ENCODE measurements around the gene ATRAID.

The ATRAID gene

GRCh38 chr2:27214941-27215340, 3.1 kb downstream of the ATRAID start:
- Histone ChIP-seq H3K9ac (ENCODE audit: low read length) (no peak overlapping the region), H3K4me3 (ENCODE audit: low read length) (no peak overlapping the region), H3K27me3 (ENCODE audit: control insufficient read depth, insufficient read depth, low read length) (no peaks in the 10 kb centered on the region), H3K9me3 (ENCODE audit: control insufficient read depth, low read depth, low read length) (no peaks in the 10 kb centered on the region), H3K36me3 (ENCODE audit: control insufficient read depth, low read depth, low read length) (peaks cover 20% of the 10 kb centered on the region), H3K27ac (ENCODE audit: low read length) (no peak overlapping the region), H3K4me1 (ENCODE audit: control insufficient read depth, low read depth, low read length) (peaks cover 21% of the 10 kb centered on the region)

GRCh38 chr2:27216416-27217137, 4.7 kb downstream of the ATRAID start:
- no peaks in the 10 kb centered on the region for H3K27me3 ChIP-seq (ENCODE audit: control insufficient read depth, insufficient read depth, low read length)
- no peaks in the 10 kb centered on the region for H3K9me3 ChIP-seq (ENCODE audit: control insufficient read depth, low read depth, low read length)
- H3K4me1 ChIP-seq (ENCODE audit: control insufficient read depth, low read depth, low read length), result peaks cover 21% of the 10 kb centered on the region
- H3K4me3 ChIP-seq (ENCODE audit: low read length), result peak overlapping the region; percentile 90
- H3K9ac ChIP-seq (ENCODE audit: low read length), result peak overlapping the region; percentile 99
- H3K36me3 ChIP-seq (ENCODE audit: control insufficient read depth, low read depth, low read length), result peaks cover 31% of the 10 kb centered on the region
- H3K27ac ChIP-seq (ENCODE audit: low read length), result peak overlapping the region; percentile 96

GRCh38 chr2:27217173-27218121, 5.6 kb downstream of the ATRAID start, which contains the start of gene CAD:
CAD (plus strand) TSS chr2:27217369; CDS start chr2:27217552, 183 bp downstream.
- Histone ChIP-seq H3K9ac (ENCODE audit: low read length) (peak within 1 kb of the TSS; percentile 99), H3K27ac (ENCODE audit: low read length) (peak within 1 kb of the TSS; percentile 96), H3K4me3 (ENCODE audit: low read length) (peak within 1 kb of the TSS; percentile 90), H3K27me3 (ENCODE audit: control insufficient read depth, insufficient read depth, low read length) (no peaks in the 10 kb centered on the region), H3K36me3 (ENCODE audit: control insufficient read depth, low read depth, low read length) (peaks cover 40% of the 10 kb centered on the region), H3K4me1 (ENCODE audit: control insufficient read depth, low read depth, low read length) (peaks cover 21% of the 10 kb centered on the region), H3K9me3 (ENCODE audit: control insufficient read depth, low read depth, low read length) (no peaks in the 10 kb centered on the region)

- peaks cover 52% of the 10 kb centered on the region for H3K36me3 ChIP-seq (ENCODE audit: control insufficient read depth, low read depth, low read length)
- peak overlapping the region; percentile 90 for H3K4me3 ChIP-seq (ENCODE audit: low read length)
- H3K27ac ChIP-seq (ENCODE audit: low read length), result no peak overlapping the region
Measured at GRCh38 chr2:27218614-27219013, 6.8 kb downstream of the ATRAID start.

GRCh38 chr2:27219091-27219490, 7.2 kb downstream of the ATRAID start:
- H3K27me3 ChIP-seq (ENCODE audit: control insufficient read depth, insufficient read depth, low read length), result no peaks in the 10 kb centered on the region
- H3K27ac ChIP-seq (ENCODE audit: low read length), result no peak overlapping the region
- peaks cover 56% of the 10 kb centered on the region for H3K36me3 ChIP-seq (ENCODE audit: control insufficient read depth, low read depth, low read length)
- H3K9ac ChIP-seq (ENCODE audit: low read length), result peak overlapping the region; percentile 99
- peaks cover 13% of the 10 kb centered on the region for H3K4me1 ChIP-seq (ENCODE audit: control insufficient read depth, low read depth, low read length)
- no peaks in the 10 kb centered on the region for H3K9me3 ChIP-seq (ENCODE audit: control insufficient read depth, low read depth, low read length)
- H3K4me3 ChIP-seq (ENCODE audit: low read length), result no peak overlapping the region

More at GRCh38 chr2:27218614-27219013, 6.8 kb downstream of the ATRAID start:
- peaks cover 13% of the 10 kb centered on the region for H3K4me1 ChIP-seq (ENCODE audit: control insufficient read depth, low read depth, low read length)
- H3K9me3 ChIP-seq (ENCODE audit: control insufficient read depth, low read depth, low read length), result no peaks in the 10 kb centered on the region
- H3K27me3 ChIP-seq (ENCODE audit: control insufficient read depth, insufficient read depth, low read length), result no peaks in the 10 kb centered on the region
- H3K9ac ChIP-seq (ENCODE audit: low read length), result peak overlapping the region; percentile 99

GRCh38 chr2:27220091-27220490, 8.2 kb downstream of the ATRAID start:
- Histone ChIP-seq H3K27me3 (ENCODE audit: control insufficient read depth, insufficient read depth, low read length) (no peaks in the 10 kb centered on the region), H3K9ac (ENCODE audit: low read length) (no peak overlapping the region), H3K27ac (ENCODE audit: low read length) (no peak overlapping the region), H3K9me3 (ENCODE audit: control insufficient read depth, low read depth, low read length) (no peaks in the 10 kb centered on the region), H3K4me1 (ENCODE audit: control insufficient read depth, low read depth, low read length) (peaks cover 13% of the 10 kb centered on the region), H3K4me3 (ENCODE audit: low read length) (no peak overlapping the region), H3K36me3 (ENCODE audit: control insufficient read depth, low read depth, low read length) (peaks cover 66% of the 10 kb centered on the region)

- Histone ChIP-seq H3K27me3 (ENCODE audit: control insufficient read depth, insufficient read depth, low read length) (no peaks in the 10 kb centered on the region), H3K9ac (ENCODE audit: low read length) (no peak overlapping the region), H3K9me3 (ENCODE audit: control insufficient read depth, low read depth, low read length) (no peaks in the 10 kb centered on the region), H3K4me3 (ENCODE audit: low read length) (no peak overlapping the region), H3K4me1 (ENCODE audit: control insufficient read depth, low read depth, low read length) (peaks cover 13% of the 10 kb centered on the region), H3K36me3 (ENCODE audit: control insufficient read depth, low read depth, low read length) (peaks cover 72% of the 10 kb centered on the region), H3K27ac (ENCODE audit: low read length) (no peak overlapping the region)
Measured at GRCh38 chr2:27221166-27221565, 9.3 kb downstream of the ATRAID start.

GRCh38 chr2:27222407-27222806, 10.6 kb downstream of the ATRAID start:
- H3K9ac ChIP-seq (ENCODE audit: low read length), result no peak overlapping the region
- peaks cover 7% of the 10 kb centered on the region for H3K4me1 ChIP-seq (ENCODE audit: control insufficient read depth, low read depth, low read length)
- no peaks in the 10 kb centered on the region for H3K9me3 ChIP-seq (ENCODE audit: control insufficient read depth, low read depth, low read length)
- H3K27ac ChIP-seq (ENCODE audit: low read length), result no peak overlapping the region
- no peaks in the 10 kb centered on the region for H3K27me3 ChIP-seq (ENCODE audit: control insufficient read depth, insufficient read depth, low read length)
- H3K36me3 ChIP-seq (ENCODE audit: control insufficient read depth, low read depth, low read length), result peaks cover 84% of the 10 kb centered on the region
- H3K4me3 ChIP-seq (ENCODE audit: low read length), result no peak overlapping the region

GRCh38 chr2:27223416-27223815, 11.6 kb downstream of the ATRAID start:
- no peak overlapping the region for H3K9ac ChIP-seq (ENCODE audit: low read length)
- no peaks in the 10 kb centered on the region for H3K27me3 ChIP-seq (ENCODE audit: control insufficient read depth, insufficient read depth, low read length)
- H3K36me3 ChIP-seq (ENCODE audit: control insufficient read depth, low read depth, low read length), result peaks cover 93% of the 10 kb centered on the region
- H3K4me1 ChIP-seq (ENCODE audit: control insufficient read depth, low read depth, low read length), result peaks cover under 1% of the 10 kb centered on the region
- H3K27ac ChIP-seq (ENCODE audit: low read length), result no peak overlapping the region
- no peak overlapping the region for H3K4me3 ChIP-seq (ENCODE audit: low read length)
- H3K9me3 ChIP-seq (ENCODE audit: control insufficient read depth, low read depth, low read length), result no peaks in the 10 kb centered on the region

- no peaks in the 10 kb centered on the region for H3K27me3 ChIP-seq (ENCODE audit: control insufficient read depth, insufficient read depth, low read length)
- no peaks in the 10 kb centered on the region for H3K4me1 ChIP-seq (ENCODE audit: control insufficient read depth, low read depth, low read length)
- no peak overlapping the region for H3K4me3 ChIP-seq (ENCODE audit: low read length)
- no peak overlapping the region for H3K9ac ChIP-seq (ENCODE audit: low read length)
- H3K9me3 ChIP-seq (ENCODE audit: control insufficient read depth, low read depth, low read length), result no peaks in the 10 kb centered on the region
- H3K27ac ChIP-seq (ENCODE audit: low read length), result no peak overlapping the region
- H3K36me3 ChIP-seq (ENCODE audit: control insufficient read depth, low read depth, low read length), result peaks cover 92% of the 10 kb centered on the region
Measured at GRCh38 chr2:27225526-27225925, 13.7 kb downstream of the ATRAID start.

- Histone ChIP-seq H3K4me3 (ENCODE audit: low read length) (no peak overlapping the region), H3K27me3 (ENCODE audit: control insufficient read depth, insufficient read depth, low read length) (no peaks in the 10 kb centered on the region), H3K27ac (ENCODE audit: low read length) (no peak overlapping the region), H3K9me3 (ENCODE audit: control insufficient read depth, low read depth, low read length) (no peaks in the 10 kb centered on the region), H3K4me1 (ENCODE audit: control insufficient read depth, low read depth, low read length) (no peaks in the 10 kb centered on the region), H3K36me3 (ENCODE audit: control insufficient read depth, low read depth, low read length) (peaks cover 95% of the 10 kb centered on the region), H3K9ac (ENCODE audit: low read length) (no peak overlapping the region)
Measured at GRCh38 chr2:27227501-27227900, 15.7 kb downstream of the ATRAID start.
